Fibroblast of skin of left biceps (primary cell): Measurements from ENCODE around the gene UGCG.

Source experiments
- DNase-seq, 2 experiments: peaks; one replicate each; pipeline ENCODE4 v3.0.0-alpha.2; 2013; ENCODE audit warnings: low read depth in 2 of 2

UGCG gene

GRCh38 chr9:111984086-111984802, 87.6 kb downstream of the UGCG start:
- DNase-seq, result no peak
